Measurements from ENCODE around the gene SYTL3.

- TF ChIP-seq CTCF (conservative IDR thresholded peaks at IDR 0.05; ENCODE audit: low read depth in 2 of 2), result no peak
- TF ChIP-seq REST (IDR thresholded peaks at IDR 0.05; ENCODE audit: unreplicated experiment), result no peak
- TF ChIP-seq CREB1 (CRISPR knock-in tag; IDR thresholded peaks at IDR 0.05; ENCODE audit: low read depth), result no peak
- no peak for TF ChIP-seq EZH2 (IDR thresholded peaks at IDR 0.05; ENCODE audit: low read depth, unreplicated experiment)
Observed at GRCh38 chr6:158638324-158638854, 11.5 kb upstream of the SYTL3 start.
